Astrocyte of the cerebellum (primary cell): ENCODE data around the gene HMOX1.

Source experiments
- DNase-seq: peaks from one replicate; pipeline ENCODE4 v3.0.0-alpha.2; 2011; ENCODE audit warnings: low read depth
- H3K4me3 ChIP-seq: 2 replicates; pipeline ENCODE4 v1.5.1; 2011; ENCODE audit warnings: mild to moderate bottlenecking, low read depth, low read length, moderate library complexity
- in situ Hi-C: cut with HindIII; loops from 2 replicates; pipeline ENCODE4 v1.10.0; 2017; ENCODE audit warnings: low sequenced_read_pairs
- TF ChIP-seq, protein P1 (sequence below): IDR thresholded peaks from 2 replicates; pipeline ENCODE4 v1.5.1; 2012; ENCODE audit warnings: low read length, low read depth, moderate library complexity, mild to moderate bottlenecking; ENCODE audit errors: missing control alignments

HMOX1 gene

DNA sequence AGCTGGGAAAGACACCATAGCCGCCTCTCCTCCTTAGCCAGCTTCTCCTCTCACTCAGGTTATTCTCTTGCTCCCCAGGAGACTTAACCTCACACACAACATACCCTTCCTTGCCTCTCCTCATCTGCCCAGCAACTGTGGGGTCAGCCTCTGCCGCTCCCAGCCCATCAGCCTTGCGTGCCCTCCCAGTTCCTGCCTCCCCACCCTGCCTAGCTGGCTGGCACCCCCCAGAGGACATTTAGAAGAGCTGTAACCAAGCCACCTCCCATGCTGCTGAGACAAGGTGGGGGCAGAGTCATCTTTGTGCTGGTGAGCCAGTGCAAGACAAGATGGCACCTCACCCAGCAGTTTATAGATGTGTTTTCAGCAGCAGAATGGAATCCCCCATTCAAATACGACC lies 43.0 kb upstream of the HMOX1 start:
- in situ Hi-C loops = no loop called here
- no peak for DNase-seq
- TF ChIP-seq, protein P1, sequence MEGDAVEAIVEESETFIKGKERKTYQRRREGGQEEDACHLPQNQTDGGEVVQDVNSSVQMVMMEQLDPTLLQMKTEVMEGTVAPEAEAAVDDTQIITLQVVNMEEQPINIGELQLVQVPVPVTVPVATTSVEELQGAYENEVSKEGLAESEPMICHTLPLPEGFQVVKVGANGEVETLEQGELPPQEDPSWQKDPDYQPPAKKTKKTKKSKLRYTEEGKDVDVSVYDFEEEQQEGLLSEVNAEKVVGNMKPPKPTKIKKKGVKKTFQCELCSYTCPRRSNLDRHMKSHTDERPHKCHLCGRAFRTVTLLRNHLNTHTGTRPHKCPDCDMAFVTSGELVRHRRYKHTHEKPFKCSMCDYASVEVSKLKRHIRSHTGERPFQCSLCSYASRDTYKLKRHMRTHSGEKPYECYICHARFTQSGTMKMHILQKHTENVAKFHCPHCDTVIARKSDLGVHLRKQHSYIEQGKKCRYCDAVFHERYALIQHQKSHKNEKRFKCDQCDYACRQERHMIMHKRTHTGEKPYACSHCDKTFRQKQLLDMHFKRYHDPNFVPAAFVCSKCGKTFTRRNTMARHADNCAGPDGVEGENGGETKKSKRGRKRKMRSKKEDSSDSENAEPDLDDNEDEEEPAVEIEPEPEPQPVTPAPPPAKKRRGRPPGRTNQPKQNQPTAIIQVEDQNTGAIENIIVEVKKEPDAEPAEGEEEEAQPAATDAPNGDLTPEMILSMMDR = no peak
- no peak overlapping the region for H3K4me3 ChIP-seq

DNA sequence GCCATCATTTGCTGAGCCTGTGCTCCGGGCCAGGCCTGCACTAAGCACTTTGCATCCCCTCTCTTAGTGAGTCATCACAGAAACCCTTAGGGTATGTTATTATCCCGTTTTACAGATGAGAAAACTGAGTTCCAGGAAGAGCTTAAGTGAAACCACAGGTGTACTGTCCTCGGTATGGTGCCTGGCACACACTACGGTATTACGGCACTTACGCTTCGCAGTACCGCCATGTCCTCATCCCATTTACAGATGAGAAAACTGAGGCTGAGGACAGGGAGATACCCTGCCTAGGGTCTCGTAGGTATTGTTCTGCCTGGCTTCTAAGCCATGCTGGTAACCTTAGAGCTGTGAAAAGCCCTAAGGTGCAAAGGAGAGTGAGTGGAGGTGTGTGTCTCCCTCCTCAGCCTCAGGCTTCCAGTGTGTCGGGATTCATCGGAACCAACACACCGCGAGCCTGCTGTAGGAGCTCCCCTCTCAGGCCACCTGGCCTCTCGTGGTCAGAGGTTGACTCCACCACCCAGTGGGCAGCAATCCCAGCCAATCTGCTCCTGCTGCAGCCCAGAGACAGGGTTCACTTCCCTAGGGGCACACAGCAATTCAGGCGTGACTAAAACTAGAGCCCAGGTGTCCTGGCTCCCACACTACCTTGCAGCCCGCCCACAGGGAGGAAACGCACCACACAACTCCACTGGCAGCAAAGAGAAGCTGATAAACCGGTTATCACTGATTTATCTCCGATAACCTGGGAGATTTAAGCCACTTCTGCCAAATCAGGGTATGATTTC lies 39.6 kb upstream of the HMOX1 start:
- no peak for DNase-seq
- in situ Hi-C loops = no loop called here
- H3K4me3 ChIP-seq = no peak overlapping the region
- TF ChIP-seq, protein P1 = no peak

DNA sequence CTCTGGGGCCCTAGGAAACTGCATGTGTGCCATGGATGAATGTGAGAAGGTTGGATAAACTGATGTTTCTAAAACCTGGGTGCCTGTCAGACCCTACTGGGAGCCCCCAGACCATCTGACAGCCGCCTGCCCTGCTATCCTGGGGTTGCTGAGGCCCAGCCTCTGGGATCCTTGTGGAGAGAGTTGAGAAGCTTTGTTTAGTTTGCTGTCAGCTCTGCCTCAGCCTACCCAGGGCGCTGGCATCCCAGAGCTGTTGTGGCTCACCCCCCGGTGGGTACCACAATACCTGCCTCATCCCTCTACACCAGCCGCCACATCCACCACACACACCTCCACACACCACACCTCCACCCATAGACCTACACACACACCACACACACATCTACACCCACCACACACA lies 38.5 kb upstream of the HMOX1 start:
- no peak for DNase-seq
- no peak overlapping the region for H3K4me3 ChIP-seq
- TF ChIP-seq, protein P1 = no peak
- in situ Hi-C loops = no loop called here

DNA sequence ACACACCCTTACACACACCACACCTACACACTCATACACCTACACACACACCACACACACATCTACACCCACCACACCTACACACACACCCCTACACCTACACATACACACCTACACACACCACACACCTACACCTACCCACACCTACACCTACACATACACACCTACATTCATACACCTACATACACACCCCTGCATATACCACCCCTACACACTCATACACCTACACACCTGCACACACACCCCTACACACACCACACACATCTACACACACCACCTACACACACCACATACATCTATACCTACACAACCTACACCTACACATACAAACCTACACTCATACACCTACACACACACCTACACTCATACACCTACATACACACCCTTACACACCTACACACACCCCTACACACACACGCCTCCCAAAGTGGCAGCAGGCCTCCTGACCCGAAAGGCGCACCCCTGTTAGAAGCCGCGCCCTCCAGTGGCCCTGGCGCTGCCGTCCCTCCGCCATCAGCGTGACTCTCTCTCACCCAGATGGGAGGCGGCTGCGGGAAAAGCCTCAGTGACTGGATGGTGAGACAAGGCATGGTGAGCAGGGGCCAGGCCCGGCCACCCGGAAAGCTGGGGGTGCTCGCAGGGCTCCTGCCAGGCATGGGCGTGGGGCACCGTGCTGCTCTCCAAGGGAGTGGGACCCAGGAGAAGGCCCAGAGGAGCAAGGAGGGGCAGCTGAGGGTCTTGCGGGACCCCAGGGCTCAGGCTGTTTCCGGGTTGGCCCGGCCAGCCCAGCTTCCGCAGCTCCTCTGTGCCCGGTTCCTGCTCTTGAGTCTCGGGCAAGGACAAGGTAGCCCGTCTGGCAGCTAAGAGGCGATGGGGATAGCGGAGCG lies 37.0 kb upstream of the HMOX1 start:
- DNase-seq = no peak
- in situ Hi-C loops = no loop called here
- TF ChIP-seq, protein P1 = no peak
- H3K4me3 ChIP-seq = no peak overlapping the region

DNA sequence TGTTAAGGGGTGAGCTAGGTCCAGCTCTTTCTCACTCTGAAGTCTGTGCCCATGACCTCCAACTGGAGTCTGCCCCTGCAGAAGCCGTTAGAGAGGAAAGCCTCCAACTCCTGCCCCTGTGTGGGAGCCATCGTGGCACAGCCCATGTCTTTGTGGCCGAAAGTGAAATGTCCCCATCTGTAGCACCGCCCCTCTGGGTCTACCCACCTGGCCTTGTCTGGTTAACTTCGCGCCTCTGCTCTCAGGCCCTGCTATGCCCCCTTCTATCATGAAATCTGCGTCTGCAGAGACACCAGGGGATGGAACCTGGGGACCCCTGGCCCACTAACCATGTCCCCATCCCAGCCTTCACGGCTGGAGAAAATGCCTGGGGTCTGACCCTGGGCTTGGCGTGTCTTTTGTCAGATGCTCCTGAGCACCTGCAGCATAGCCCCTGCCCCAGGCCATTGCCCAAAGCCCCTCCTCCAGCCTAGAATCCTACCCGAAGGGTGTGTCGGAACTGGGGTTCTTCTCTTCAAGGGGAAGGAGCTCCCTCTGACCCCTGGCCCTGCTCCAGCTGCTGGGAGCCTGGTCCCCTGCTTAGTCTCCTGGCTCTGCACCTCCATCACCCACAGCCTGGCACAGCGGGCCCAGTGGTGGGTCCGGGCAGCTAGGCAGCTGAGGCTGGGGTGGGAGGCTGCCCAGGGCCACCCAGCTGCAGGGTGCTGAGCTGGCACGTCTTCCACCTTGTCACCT lies 35.8 kb upstream of the HMOX1 start:
- DNase-seq = no peak
- no peak overlapping the region for H3K4me3 ChIP-seq
- in situ Hi-C loops = no loop called here
- TF ChIP-seq, protein P1 = no peak

DNA sequence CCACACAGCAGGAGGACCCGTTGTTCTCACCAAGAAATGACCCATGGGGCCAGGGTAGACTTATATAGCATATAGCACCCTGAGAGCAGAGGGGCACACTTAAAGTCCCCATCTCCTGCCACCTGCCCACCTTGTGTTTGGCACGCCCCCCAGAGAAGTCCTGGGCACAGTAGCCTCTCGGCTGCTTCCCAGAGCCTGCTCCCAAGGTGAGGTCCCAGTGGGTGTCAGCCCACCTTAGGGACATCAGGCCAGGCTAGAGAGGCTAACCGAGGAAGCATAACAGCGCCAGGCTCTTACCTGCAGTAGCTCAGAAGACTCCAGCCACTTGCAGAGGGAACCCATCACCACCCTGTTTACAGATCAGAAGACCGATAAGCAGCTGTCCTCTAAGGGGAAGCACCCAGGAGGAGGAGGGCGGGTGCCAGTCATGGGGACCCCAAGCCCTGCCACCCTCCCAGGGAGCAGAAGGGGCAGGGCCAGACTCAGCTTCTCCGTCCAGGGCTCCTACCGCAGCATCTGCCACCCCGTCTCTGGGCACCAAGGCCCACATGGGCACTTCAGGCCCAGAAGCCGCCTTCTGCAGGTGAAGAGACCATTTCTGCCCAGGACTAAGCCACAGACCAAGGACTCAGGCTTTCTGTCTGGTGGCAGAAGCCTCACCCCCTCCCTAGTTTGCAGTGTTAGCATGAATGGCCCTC lies 34.9 kb upstream of the HMOX1 start:
- H3K4me3 ChIP-seq = no peak overlapping the region
- TF ChIP-seq, protein P1 = no peak
- DNase-seq = no peak
- in situ Hi-C loops = no loop called here
